Caco-2 (cell line): Measurements from ENCODE around the gene NFKBIZ. TPM values are rescaled to one million over a fixed set of nuclear protein-coding genes. Genes with fewer than 3 reads are reported as not detected.
A peak's percentile ranks its signal among the peaks of the same experiment; 100 is the strongest.

ENCODE experiments used
- BruUV-seq: library from RNA; stranded (reverse); fragments of 400-500 nt; replicated peaks from 2 replicates; lab custom pipeline; 2021; lab: Mats Ljungman, UMichigan
- CTCF ChIA-PET: fragments of 300-600 bp; sonication (Branson Sonifier 250); formaldehyde crosslinking; loops from one replicate; lab custom pipeline; 2022; ENCODE audit warnings: antibody characterized with exemption; lab: Charles Lee
- POLR2A ChIA-PET: fragments of 300-600 bp; sonication (Branson Sonifier 250); formaldehyde crosslinking; loops from one replicate; lab custom pipeline; 2022; ENCODE audit warnings: antibody characterized with exemption; lab: Charles Lee
- DNase-seq, 2 experiments: peaks; one replicate each; pipeline versions ENCODE4 v3.0.0 to v3.0.0-alpha.2; 2020 to 2022
- H3K27me3 ChIP-seq: replicated peaks from 2 replicates; pipeline ENCODE4 v1.6.0; 2011; ENCODE audit warnings: low read length; ENCODE audit not compliant: control insufficient read depth, insufficient read depth
- H3K36me3 ChIP-seq: 2 replicates; pipeline ENCODE4 v1.5.1; 2011; ENCODE audit warnings: low read length; ENCODE audit not compliant: control insufficient read depth, insufficient read depth
- H3K4me1 ChIP-seq: fragments of 250-450 bp; sonication (Bioruptor Pico); 2 replicates; pipeline ENCODE4 v1.5.1; 2020; ENCODE audit warnings: mild to moderate bottlenecking
- H3K4me3 ChIP-seq: 2 replicates; pipeline ENCODE4 v1.5.1; 2011; ENCODE audit warnings: low read depth, mild to moderate bottlenecking, control low read depth, low read length
- H3K9me3 ChIP-seq: fragments of 250-450 bp; sonication (Bioruptor Pico); 2 replicates; pipeline ENCODE4 v1.5.1; 2020; ENCODE audit warnings: mild to moderate bottlenecking, moderate library complexity
- H3K27ac Mint-ChIP-seq: one replicate; pipeline ENCODE4 v1.8.0; 2022; ENCODE audit warnings: mixed read lengths; ENCODE audit not compliant: unreplicated experiment
- H3K27me3 Mint-ChIP-seq: one replicate; pipeline ENCODE4 v1.8.0; 2022; ENCODE audit warnings: mixed read lengths; ENCODE audit not compliant: insufficient read depth, unreplicated experiment
- H3K36me3 Mint-ChIP-seq: one replicate; pipeline ENCODE4 v1.8.0; 2022; ENCODE audit warnings: mild to moderate bottlenecking, mixed read lengths; ENCODE audit not compliant: insufficient read depth, unreplicated experiment
- H3K4me1 Mint-ChIP-seq: one replicate; pipeline ENCODE4 v1.8.0; 2022; ENCODE audit warnings: low read depth, mixed read lengths; ENCODE audit not compliant: unreplicated experiment
- H3K4me3 Mint-ChIP-seq: one replicate; pipeline ENCODE4 v1.8.0; 2022; ENCODE audit warnings: mild to moderate bottlenecking, moderate library complexity, mixed read lengths; ENCODE audit not compliant: unreplicated experiment
- H3K9me3 Mint-ChIP-seq: one replicate; pipeline ENCODE4 v1.8.0; 2022; ENCODE audit warnings: mixed read lengths; ENCODE audit not compliant: unreplicated experiment
- CTCF ChIP-seq, 2 experiments: fragments of 200-600 bp in 1 of 2; IDR thresholded peaks; 1 replicate in 1 of 2; 2 replicates in 1 of 2; pipeline versions ENCODE4 v1.5.1 to v1.8.0; 2011 to 2022; ENCODE audit warnings: antibody characterized with exemption in 1 of 2, control low read depth in 1 of 2, inconsistent platforms in 1 of 2, low read depth in 1 of 2, low read length in 1 of 2, mild to moderate bottlenecking in 1 of 2, moderate library complexity in 1 of 2; ENCODE audit not compliant: insufficient read depth in 1 of 2, severe bottlenecking in 1 of 2, unreplicated experiment in 1 of 2
- intact Hi-C: fragments of 100-400 bp; cut with micrococcal nuclease; formaldehyde crosslinking; loops from one replicate; pipeline ENCODE4 v1.10.0; 2022; ENCODE audit not compliant: unreplicated experiment
- total RNA-seq: library from RNA; stranded (reverse); gene quantifications from 2 replicates; pipeline ENCODE4 v1.2.3, GENCODE V29; 2022

NFKBIZ gene
- total RNA-seq, 1 experiment from 2014 or later = 20.2 TPM

- no peaks in the 10 kb centered on the region for H3K36me3 ChIP-seq
- TF ChIP-seq CTCF (IDR thresholded peaks at IDR 0.05; ENCODE audit: insufficient read depth in 1 of 2, low read depth in 1 of 2, low read length in 1 of 2, severe bottlenecking in 1 of 2, unreplicated experiment in 1 of 2) = no peak
- ChIA-PET POLR2A (no interaction called here), CTCF (no interaction called here)
- H3K4me1 Mint-ChIP-seq = peaks cover 13% of the 10 kb centered on the region
- no peak overlapping the region for H3K27ac Mint-ChIP-seq
- H3K9me3 ChIP-seq = no peaks in the 10 kb centered on the region
- no TSS peak for BruUV-seq
- H3K27me3 ChIP-seq = no peaks in the 10 kb centered on the region
- H3K4me3 Mint-ChIP-seq = no peak overlapping the region
- H3K4me1 ChIP-seq = peaks cover 7% of the 10 kb centered on the region; the same call in 1 of the 2 replicates
- intact Hi-C loops = no loop called here
- DNase-seq = no peak
- no peaks in the 10 kb centered on the region for H3K27me3 Mint-ChIP-seq
- no peaks in the 10 kb centered on the region for H3K36me3 Mint-ChIP-seq
- no peak overlapping the region for H3K4me3 ChIP-seq
- peaks cover 13% of the 10 kb centered on the region for H3K9me3 Mint-ChIP-seq
Observed at GRCh38 chr3:101838691-101839090, 10.6 kb upstream of the NFKBIZ start.

DNA sequence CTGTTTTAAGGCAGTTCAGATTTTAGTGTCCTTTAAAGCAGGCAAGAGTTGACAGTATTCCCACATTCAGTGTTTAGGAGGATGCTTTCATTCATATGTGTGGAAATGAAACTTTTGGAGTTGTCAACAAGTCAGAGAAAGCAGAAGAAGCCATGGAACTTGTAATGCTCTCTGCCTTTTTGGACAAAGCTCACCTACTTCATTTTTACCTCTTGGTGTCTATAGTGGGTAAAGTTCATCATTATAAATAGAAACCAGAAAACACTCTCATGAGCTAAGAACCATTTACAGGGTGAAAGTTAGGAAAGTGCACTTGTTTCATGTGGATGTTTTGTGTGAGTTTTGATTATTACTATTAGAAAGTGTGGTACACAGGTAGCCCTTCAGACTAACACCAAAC, 9.2 kb upstream of the NFKBIZ start:
- H3K4me1 ChIP-seq = peaks cover 7% of the 10 kb centered on the region
- H3K36me3 ChIP-seq = no peaks in the 10 kb centered on the region
- Mint-ChIP-seq H3K4me1 (peaks cover 13% of the 10 kb centered on the region), H3K4me3 (no peak overlapping the region), H3K27ac (no peak overlapping the region), H3K27me3 (no peaks in the 10 kb centered on the region), H3K9me3 (peaks cover 13% of the 10 kb centered on the region), H3K36me3 (no peaks in the 10 kb centered on the region)
- H3K9me3 ChIP-seq = no peaks in the 10 kb centered on the region
- CTCF ChIA-PET = no interaction called here
- no peak for TF ChIP-seq CTCF (IDR thresholded peaks at IDR 0.05; ENCODE audit: insufficient read depth in 1 of 2, low read depth in 1 of 2, low read length in 1 of 2, severe bottlenecking in 1 of 2, unreplicated experiment in 1 of 2)
- BruUV-seq = no TSS peak
- no peak overlapping the region for H3K4me3 ChIP-seq
- DNase-seq = no peak
- POLR2A ChIA-PET = no interaction called here
- intact Hi-C loops = no loop called here
- H3K27me3 ChIP-seq = no peaks in the 10 kb centered on the region

DNA sequence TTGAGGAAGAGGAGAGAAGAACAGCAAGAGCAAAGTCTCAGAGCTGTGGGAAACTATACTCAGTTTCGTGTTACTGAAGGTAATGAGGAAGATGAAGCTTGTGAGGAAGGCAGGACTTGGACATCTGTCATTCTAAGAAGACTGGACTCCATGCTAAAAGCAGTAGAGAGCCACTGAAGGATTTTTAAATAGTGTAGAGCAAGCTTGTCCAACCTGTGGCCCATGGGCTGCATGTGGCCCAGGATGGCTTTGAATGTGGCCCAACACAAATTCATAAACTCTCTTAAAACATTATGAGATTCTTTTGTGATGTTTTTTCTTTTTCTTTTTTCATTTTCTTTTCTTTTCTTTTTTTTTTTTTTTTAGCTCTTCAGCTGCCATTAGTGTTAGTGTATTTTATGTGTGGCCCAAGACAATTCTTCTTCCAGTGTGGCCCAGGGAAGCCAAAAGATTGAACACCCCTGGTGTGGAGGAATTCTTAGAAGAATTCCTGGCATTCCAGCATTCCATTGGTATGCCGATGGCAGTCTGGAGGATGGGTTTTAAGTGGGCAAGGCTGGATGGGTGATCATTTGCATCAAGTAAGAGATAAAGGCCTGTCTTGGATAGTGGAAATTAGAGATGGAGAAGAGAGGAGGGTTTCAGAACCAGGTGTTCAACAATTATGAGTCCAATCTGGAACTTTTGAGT, 6.9 kb upstream of the NFKBIZ start:
- Histone ChIP-seq H3K9me3 (no peaks in the 10 kb centered on the region), H3K4me3 (no peak overlapping the region), H3K36me3 (no peaks in the 10 kb centered on the region), H3K4me1 (peaks cover 29% of the 10 kb centered on the region), H3K27me3 (no peaks in the 10 kb centered on the region)
- no peak for DNase-seq
- Mint-ChIP-seq H3K9me3 (peaks cover 13% of the 10 kb centered on the region), H3K4me1 (peaks cover 13% of the 10 kb centered on the region), H3K36me3 (no peaks in the 10 kb centered on the region), H3K27ac (peak overlapping the region; percentile 66), H3K4me3 (no peak overlapping the region), H3K27me3 (no peaks in the 10 kb centered on the region)
- intact Hi-C loops = no loop called here
- CTCF ChIA-PET = interaction anchor here (0.6 kb wide), 1 partner anchor 40 kb away, joined by 4 read pairs; no protein-coding TSS in a partner anchor
- BruUV-seq = no TSS peak
- TF ChIP-seq CTCF (IDR thresholded peaks at IDR 0.05; ENCODE audit: insufficient read depth in 1 of 2, low read depth in 1 of 2, low read length in 1 of 2, severe bottlenecking in 1 of 2, unreplicated experiment in 1 of 2) = no peak
- POLR2A ChIA-PET = no interaction called here
